HG03175 (cell line): Measurements from ENCODE around the gene RAB11FIP4.

Experiments
- ATAC-seq: cut with Tn5 transposase; IDR thresholded peaks from one replicate; pipeline ENCODE4 v1.9.1; 2021; ENCODE audit warnings: mild to moderate bottlenecking, moderate library complexity; ENCODE audit not compliant: unreplicated experiment

RAB11FIP4 gene

DNA sequence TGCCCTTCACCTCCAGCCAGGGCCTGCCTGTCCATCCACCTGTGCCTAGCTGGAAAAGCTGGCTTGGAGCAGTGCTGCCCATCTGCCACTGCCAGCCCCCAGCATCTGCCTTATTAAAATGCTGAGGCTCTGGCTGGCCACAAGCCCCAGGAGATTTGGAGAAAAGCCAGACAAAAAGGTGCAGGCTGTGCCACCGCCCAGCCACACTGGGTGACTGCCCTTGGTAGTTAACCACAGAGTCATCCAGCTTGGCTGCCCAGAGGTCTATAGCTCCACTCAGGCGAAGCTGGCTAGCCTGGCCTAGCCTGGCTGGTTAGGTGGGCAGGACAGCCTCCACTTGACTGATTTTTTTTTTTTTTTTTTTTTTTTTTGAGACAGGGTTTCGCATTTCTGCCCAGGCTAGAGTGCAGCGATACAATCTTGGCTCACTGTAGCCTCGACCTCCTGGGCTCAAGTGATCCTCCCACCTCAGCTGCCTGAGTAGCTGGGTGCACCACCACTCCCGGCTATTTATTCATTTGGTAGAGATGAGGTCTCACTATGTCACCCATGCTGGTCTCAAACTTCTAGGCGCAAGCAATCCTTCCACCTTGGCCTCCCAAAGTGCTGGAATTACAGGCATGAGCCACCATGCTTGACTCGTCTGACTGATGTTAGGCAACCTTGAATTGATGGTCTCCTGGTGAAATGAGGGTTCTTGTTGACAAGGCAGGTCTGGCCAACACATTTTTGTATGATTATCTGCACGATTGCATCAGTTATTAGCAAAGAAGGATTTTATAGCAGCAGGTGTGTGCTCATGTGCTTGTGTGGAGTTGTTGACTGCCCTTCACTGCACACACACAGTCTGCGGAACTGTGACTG, 103.8 kb downstream of the RAB11FIP4 start:
- ATAC-seq, result no peak

DNA sequence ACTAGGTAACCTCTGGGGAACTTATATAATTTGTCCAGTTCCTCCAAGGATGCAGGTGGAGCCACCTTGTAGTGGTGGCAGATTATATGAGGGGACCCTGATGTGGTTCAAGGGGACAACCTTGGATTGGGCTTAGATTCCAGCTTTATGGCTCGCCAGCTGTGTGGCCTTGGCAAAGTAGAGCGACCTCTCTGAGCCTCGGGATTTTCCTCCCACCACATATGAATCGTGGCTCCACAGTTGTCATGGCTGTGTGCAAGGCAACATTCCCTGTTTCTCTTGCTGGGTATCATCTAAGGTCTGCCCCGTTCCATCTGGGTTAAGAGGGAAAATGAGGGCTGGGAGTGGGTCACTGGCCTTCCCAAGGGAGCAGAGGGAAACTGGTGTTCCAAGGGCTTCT, 104.6 kb downstream of the RAB11FIP4 start:
- no peak for ATAC-seq

DNA sequence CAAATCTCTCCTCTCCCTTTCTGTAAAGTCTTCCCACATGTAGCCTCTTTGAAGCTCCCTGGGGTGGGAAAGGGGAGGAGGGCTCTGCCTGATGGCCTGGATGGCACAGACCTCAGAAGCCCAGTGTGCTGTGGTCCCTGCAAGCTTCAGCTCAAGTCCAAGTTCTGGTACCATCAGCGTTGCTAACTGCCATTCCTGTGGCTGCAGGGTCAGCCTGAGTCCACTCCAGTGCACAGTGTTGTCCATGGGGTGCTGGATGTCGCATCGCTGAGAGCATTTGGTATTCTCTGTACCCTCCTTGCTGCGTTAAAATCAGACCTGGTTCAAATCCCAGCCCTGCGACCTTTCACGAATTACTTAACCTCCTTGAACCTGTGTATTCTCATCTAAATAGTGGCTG, 105.1 kb downstream of the RAB11FIP4 start:
- no peak for ATAC-seq

DNA sequence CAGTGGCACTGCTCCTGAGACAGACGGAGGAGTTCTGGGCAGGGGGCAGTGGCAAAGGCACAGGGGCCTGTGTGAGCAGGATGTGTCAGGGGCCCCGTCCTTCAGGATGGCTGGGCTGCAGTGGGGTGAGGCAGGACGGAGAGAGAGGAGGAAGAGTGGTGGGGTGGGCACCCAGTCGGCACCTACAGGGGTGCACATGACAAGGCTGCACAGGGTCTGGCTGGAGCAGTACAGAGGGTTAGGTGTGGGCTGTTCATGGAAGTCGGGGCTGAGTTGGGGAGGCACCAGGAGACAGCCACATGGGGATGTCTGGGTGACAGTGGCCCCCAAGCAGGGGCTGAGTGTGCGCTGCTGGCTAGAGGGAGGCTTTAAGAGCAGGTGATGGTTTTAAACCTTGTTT, 106.0 kb downstream of the RAB11FIP4 start:
- ATAC-seq, result no peak

DNA sequence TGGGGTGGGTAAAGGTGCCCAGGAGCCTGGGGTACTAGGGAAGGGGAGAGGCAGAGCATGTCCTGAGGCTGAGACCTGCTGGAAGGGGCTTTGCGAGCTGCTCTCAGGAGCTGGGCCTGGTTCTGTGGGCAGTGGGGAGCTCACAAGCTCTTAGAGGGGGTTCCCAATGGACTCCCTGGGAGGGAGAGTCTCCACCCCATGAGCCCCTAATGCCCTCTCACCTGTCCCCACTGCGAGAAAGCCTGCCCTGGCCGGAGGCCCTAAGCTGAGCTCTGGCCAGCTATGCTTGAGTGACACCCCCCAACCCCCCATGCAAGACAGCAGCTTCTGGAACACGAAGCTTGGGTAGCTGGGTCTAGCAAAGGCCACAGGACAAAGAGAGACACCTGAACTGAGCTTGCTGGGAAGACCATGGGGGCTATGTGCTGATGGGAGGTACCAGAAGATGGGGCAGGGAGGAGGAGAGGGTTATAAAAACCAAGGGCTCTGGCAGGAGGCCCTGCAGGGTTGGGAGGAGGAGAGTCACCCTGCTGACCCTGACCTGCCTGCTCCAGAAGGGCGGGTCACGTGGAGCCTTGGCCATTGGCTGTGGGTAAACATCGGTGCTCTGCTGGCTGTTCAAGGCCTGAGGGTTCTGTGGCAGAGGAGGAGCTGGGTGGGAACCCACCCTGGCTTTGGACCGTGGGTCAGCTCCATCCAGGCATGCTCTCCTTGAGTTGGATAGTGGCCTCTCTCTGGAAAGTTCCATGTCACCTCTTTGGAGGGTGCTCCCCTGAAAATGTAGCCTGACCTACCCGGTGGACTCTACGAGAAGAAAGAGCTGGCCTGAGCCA, 106.7 kb downstream of the RAB11FIP4 start:
- no peak for ATAC-seq

- ATAC-seq, result no peak
Measured at GRCh38 chr17:31499771-31500554, 108.5 kb downstream of the RAB11FIP4 start.

DNA sequence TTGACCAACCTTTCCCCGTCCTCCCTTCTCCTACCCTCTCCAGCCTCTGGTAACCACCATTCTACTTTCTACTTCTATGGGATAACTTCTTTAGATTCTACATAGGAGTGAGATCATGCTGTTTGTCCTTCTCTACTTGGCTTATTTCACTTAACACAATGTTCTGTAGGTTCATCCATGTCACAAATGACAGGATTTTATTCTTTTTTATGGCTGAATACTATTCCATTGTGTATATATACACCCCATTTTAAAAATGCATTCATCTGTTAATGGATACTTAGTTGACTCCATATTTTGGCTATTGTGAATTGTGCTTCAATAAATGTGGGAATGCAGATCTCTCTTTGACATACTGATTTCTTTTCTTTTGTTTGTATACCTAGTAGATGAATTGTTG, 115.0 kb downstream of the RAB11FIP4 start:
- no peak for ATAC-seq

DNA sequence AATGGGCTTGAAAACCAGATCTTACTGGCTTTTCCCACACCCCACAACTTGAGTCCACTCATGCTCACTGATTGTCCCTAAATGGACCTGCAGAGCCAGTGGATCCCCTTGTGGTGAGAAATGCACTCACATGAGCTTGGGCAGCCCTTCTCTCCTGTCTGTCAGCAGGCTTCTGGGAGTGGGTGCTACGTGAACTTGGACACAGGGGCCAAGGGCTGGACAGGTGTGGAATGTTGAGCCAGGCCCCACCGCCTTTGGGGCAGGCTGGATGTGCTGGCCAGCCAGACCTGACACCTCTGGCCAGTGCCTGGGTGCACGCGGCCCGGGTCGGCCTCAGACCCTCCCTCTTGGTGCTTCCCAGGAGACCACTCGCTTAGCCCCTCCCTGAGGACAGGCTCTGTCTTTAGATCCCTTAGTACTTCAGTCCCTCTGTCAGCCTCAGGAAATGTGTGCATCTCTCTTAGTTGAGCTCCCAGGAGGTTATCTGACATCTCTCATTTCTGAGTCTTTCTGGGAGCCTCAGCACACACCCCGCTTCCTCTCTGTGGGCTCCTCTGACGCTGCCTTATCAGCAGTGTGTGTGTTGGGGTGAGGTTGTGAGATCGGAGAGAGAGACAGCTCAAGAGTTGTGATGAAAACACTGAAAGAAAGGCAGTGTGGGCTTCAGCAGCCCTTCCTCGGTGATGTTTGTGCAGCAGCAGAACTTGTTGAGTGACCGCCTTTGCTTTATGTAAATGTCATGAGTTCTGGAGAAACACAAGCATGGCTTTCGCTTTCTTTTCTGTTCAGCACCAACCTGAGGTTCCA, 117.0 kb downstream of the RAB11FIP4 start:
- peak; percentile 69 for ATAC-seq

GRCh38 chr17:31509095-31509804, 117.8 kb downstream of the RAB11FIP4 start:
- peak; percentile 9 for ATAC-seq

DNA sequence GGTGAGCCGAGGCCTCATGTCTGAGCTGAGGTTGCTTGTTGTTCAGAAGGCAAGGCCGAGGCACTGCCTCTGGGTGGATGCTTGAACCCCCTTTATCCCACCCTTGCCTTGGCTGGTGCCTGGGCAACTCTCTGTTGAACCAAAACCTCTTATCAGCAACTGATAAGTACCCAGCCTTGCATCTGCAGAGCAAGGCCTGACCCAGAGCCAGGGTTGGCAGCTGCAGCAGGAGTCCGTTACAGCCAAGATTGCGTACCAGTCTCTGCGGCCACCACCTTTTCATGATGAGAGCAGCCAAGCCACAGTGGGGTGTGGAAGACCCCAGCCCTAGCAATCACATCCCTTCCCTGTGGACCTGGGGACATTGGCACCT, 118.3 kb downstream of the RAB11FIP4 start:
- no peak for ATAC-seq

DNA sequence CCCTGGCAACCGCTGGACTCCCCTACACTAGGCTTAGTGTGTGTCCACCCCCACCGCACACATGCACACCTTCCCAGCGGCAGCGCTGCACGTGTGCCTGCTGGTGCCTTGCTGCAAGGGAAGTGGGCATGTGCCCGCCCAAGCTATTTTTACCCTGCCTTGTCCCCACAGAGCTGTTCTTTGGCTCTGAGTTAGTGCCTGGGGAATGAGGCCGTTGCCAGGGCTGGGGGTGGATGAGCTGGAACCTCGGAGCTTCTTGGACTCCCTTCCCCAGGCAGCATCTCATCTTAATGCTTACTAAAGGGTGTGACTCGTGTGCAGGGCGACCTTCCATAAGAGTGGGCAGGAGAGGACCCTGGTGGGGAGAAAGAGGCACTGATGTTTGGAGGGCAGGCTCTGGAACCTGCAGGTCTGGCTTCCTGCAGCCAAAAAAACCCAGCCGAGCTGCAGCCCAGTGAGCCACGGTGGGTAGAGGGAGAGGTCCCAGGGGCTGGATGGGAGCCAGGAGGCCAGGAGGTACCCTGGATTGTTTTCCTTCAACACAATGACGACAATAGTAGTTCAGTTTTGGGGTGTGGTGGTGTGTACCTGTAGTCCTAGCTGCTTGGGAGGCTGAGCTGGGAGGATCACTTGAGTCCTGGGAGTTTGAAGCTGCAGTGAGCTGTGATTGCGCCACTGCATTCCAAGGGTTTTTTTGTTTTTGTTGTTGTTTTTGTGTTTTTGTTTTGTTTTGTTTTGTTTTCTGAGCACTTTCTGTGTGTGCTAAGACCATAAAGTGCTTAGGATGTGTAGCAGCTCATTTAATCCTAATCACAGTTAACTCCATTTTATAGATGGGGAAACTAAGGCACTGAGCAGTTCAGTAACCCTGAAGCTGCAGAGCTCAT, 119.1 kb downstream of the RAB11FIP4 start:
- ATAC-seq, result no peak

GRCh38 chr17:31511195-31511578, 119.7 kb downstream of the RAB11FIP4 start:
- ATAC-seq, result no peak

DNA sequence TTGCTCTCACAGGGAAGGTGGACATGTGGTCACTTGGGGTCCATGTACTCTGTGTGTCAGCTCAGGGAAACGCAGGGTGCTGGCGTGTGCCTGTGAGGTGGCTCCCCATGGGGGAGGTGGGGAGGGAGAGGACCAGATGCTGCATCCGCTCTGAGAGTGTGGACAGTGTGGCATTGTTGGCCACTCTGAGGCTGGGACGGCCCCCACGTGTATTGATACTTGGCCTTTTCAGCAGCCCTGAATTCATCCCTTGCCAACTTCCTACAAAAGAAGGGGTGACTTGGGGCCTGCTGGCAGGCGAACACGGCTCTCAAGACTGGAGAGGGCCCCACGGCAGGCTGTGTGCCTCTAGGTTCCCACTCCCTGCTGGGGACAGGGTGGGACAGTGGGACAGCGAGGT, 120.1 kb downstream of the RAB11FIP4 start:
- ATAC-seq, result no peak

DNA sequence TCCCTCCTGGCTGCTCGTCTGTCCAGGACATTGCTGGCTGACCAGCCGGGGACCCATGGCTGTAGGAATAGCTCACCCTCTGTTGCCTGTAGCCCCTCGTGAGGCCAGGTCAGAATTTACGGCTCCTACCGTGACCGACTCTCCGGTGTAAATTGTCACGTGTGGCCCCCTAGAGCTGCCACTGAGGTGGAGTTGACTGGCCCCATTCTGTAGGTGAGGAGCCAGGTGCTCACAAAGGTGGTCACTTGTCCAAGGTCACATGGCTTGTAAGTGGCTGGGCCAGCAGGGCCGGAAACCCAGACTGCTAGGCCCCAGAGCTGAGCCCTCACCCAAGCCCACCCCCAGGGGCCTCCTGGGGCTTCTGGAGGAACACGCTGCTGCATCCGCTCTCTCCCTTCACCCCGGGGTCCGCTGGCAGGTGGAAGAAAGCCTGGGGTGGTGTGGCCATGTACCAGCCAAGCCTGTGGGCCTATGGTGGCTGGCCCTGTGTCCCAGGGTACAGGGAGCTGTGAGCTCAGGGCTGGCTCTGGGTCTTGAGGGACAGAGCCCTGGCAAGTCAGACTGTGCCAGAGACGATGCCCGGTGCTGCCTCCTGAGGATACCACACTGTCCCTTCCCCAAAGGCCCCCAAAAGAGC, 120.7 kb downstream of the RAB11FIP4 start:
- no peak for ATAC-seq

DNA sequence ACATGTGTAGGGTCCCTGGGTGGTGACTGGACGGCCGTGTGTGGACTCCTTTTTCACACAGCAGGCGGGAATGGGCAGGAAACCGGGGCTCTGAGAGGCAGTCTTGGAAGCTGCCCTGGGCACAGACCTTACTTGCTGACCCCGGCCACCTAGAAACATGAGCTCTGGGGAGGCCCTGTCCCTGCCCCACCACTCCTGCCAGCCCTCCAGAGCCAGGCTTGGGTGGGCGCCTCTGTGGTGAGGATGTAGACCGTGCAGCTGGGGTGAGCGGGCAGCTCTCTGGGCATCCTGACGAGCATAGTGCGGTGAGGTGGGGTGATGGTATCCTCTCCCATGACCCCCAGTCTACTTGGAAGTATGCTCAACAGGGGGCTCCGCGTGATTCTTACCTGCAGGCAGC, 121.3 kb downstream of the RAB11FIP4 start:
- no peak for ATAC-seq

GRCh38 chr17:31513731-31514427, 122.4 kb downstream of the RAB11FIP4 start:
- no peak for ATAC-seq

- ATAC-seq, result no peak
Measured at GRCh38 chr17:31515267-31515666, 123.8 kb downstream of the RAB11FIP4 start.

- ATAC-seq, result no peak
Measured at GRCh38 chr17:31517524-31517923, 126.0 kb downstream of the RAB11FIP4 start.
